ENCODE data around the gene CTDP1.

DNA sequence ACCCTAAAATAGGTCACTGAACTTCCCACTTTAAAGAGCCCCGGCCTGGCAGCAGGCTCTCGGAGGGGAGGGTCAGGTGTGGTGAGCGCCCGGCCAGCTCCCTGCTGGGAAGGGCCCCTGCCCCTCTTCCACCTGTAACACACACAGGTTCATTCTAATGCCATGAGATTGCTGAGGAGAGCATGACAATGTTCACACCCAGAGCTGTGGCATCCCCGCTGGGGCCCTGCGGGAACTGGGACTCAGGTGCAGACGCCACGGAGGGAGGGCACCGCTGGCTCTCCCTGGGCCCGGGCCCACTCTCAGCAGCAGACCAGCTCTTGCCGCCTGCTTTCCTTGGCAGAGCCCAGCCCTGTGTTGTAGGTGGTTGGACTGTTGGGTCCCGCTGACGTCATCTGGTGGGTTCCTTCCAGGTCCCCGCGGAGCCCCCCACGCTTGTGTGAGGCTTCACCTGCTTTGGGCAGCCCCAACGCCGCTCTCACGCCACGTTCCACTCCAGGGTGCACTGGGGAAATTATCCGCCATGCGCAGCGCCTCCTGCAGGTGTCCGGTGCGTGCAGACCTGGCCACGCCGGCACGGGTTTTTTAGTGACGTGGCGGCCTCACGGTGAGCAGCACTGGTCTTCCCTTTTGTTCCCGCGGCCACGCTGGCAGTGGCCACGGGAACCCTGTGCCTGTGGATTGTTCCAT is 67.7 kb downstream of the CTDP1 start:
- no peak for TF ChIP-seq EZH2 (IDR thresholded peaks at IDR 0.05; ENCODE audit: borderline replicate concordance, low read length)
- TF ChIP-seq, protein P1, sequence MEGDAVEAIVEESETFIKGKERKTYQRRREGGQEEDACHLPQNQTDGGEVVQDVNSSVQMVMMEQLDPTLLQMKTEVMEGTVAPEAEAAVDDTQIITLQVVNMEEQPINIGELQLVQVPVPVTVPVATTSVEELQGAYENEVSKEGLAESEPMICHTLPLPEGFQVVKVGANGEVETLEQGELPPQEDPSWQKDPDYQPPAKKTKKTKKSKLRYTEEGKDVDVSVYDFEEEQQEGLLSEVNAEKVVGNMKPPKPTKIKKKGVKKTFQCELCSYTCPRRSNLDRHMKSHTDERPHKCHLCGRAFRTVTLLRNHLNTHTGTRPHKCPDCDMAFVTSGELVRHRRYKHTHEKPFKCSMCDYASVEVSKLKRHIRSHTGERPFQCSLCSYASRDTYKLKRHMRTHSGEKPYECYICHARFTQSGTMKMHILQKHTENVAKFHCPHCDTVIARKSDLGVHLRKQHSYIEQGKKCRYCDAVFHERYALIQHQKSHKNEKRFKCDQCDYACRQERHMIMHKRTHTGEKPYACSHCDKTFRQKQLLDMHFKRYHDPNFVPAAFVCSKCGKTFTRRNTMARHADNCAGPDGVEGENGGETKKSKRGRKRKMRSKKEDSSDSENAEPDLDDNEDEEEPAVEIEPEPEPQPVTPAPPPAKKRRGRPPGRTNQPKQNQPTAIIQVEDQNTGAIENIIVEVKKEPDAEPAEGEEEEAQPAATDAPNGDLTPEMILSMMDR (conservative IDR thresholded peaks at IDR 0.05 in 1 of 2, IDR thresholded peaks at IDR 0.05 in 1 of 2; ENCODE audit: extremely low read depth in 1 of 2, insufficient read depth in 1 of 2, low read depth in 1 of 2, low read length in 2 of 2): no peak

All from mammary epithelial cell (primary cell).